ENCODE measurements around the gene TNIK.

TNIK gene

GRCh38 chr3:171192176-171192854 lies 267.9 kb downstream of the TNIK start:
- TF ChIP-seq CTCF (IDR thresholded peaks at IDR 0.05) (no peak), ZFX (IDR thresholded peaks at IDR 0.05; ENCODE audit: borderline replicate concordance) (no peak)
- H3K27ac ChIP-seq = no peak overlapping the region

GRCh38 chr3:171190668-171191067 lies 269.5 kb downstream of the TNIK start:
- H3K27ac ChIP-seq = no peak overlapping the region
- no peak for TF ChIP-seq CTCF (IDR thresholded peaks at IDR 0.05)
- no peak for TF ChIP-seq ZFX (IDR thresholded peaks at IDR 0.05; ENCODE audit: borderline replicate concordance)

GRCh38 chr3:171189394-171190080 lies 270.7 kb downstream of the TNIK start:
- no peak overlapping the region for H3K27ac ChIP-seq
- no peak for TF ChIP-seq CTCF (IDR thresholded peaks at IDR 0.05)
- no peak for TF ChIP-seq ZFX (IDR thresholded peaks at IDR 0.05; ENCODE audit: borderline replicate concordance)

- H3K27ac ChIP-seq = no peak overlapping the region
- peak; percentile 81 for TF ChIP-seq CTCF (IDR thresholded peaks at IDR 0.05)
- no peak for TF ChIP-seq ZFX (IDR thresholded peaks at IDR 0.05; ENCODE audit: borderline replicate concordance)
These were observed 272.4 kb downstream of the TNIK start for GRCh38 chr3:171187706-171188290.

GRCh38 chr3:171186817-171187500 lies 273.2 kb downstream of the TNIK start:
- H3K27ac ChIP-seq = no peak overlapping the region
- TF ChIP-seq ZFX (IDR thresholded peaks at IDR 0.05; ENCODE audit: borderline replicate concordance) = no peak
- no peak for TF ChIP-seq CTCF (IDR thresholded peaks at IDR 0.05)

GRCh38 chr3:171186383-171186782 lies 273.8 kb downstream of the TNIK start:
- no peak overlapping the region for H3K27ac ChIP-seq
- no peak for TF ChIP-seq CTCF (IDR thresholded peaks at IDR 0.05)
- TF ChIP-seq ZFX (IDR thresholded peaks at IDR 0.05; ENCODE audit: borderline replicate concordance) = no peak
